ENCODE data around the gene SCN2B.

SCN2B gene

GRCh38 chr11:118176778-118177134 lies 317 bp upstream of the SCN2B start:
- no peaks in the 10 kb centered on the region for H4K20me1 ChIP-seq (ENCODE audit: insufficient read depth)
- H3K4me2 ChIP-seq: no peak overlapping the region
- no peak for TF ChIP-seq CTCF (conservative IDR thresholded peaks at IDR 0.05; ENCODE audit: low read depth, low read length)
- no peak overlapping the region for H2AFZ ChIP-seq (ENCODE audit: low read depth)
- no peak overlapping the region for H3K9ac ChIP-seq
- no peaks in the 10 kb centered on the region for H3K4me1 ChIP-seq (ENCODE audit: low read depth, poor library complexity, severe bottlenecking)
- no peaks in the 10 kb centered on the region for H3K36me3 ChIP-seq (ENCODE audit: insufficient read depth)
- H3K27me3 ChIP-seq (ENCODE audit: insufficient read depth, low read depth): no peaks in the 10 kb centered on the region
- H3K4me3 ChIP-seq (IDR thresholded peaks at IDR 0.05; ENCODE audit: insufficient read depth, low read depth, low read length): no peak overlapping the region
- H3K27ac ChIP-seq: no peak overlapping the region
- no peaks in the 10 kb centered on the region for H3K79me2 ChIP-seq (ENCODE audit: insufficient read depth, low read depth)

GRCh38 chr11:118175031-118175992 lies 1.1 kb downstream of the SCN2B start:
- no peak overlapping the region for H3K9ac ChIP-seq
- no peaks in the 10 kb centered on the region for H3K4me1 ChIP-seq (ENCODE audit: low read depth, poor library complexity, severe bottlenecking)
- no peaks in the 10 kb centered on the region for H4K20me1 ChIP-seq (ENCODE audit: insufficient read depth)
- H3K27ac ChIP-seq: no peak overlapping the region
- no peak overlapping the region for H3K4me3 ChIP-seq (IDR thresholded peaks at IDR 0.05; ENCODE audit: insufficient read depth, low read depth, low read length)
- no peaks in the 10 kb centered on the region for H3K79me2 ChIP-seq (ENCODE audit: insufficient read depth, low read depth)
- H3K36me3 ChIP-seq (ENCODE audit: insufficient read depth): no peaks in the 10 kb centered on the region
- H3K4me2 ChIP-seq: no peak overlapping the region
- no peak overlapping the region for H2AFZ ChIP-seq (ENCODE audit: low read depth)
- H3K27me3 ChIP-seq (ENCODE audit: insufficient read depth, low read depth): no peaks in the 10 kb centered on the region
- no peak for TF ChIP-seq CTCF (conservative IDR thresholded peaks at IDR 0.05; ENCODE audit: low read depth, low read length)

- Histone ChIP-seq H4K20me1 (ENCODE audit: insufficient read depth) (no peaks in the 10 kb centered on the region), H3K79me2 (ENCODE audit: insufficient read depth, low read depth) (no peaks in the 10 kb centered on the region), H3K27ac (no peak overlapping the region), H2AFZ (ENCODE audit: low read depth) (no peak overlapping the region), H3K4me1 (ENCODE audit: low read depth, poor library complexity, severe bottlenecking) (no peaks in the 10 kb centered on the region), H3K27me3 (ENCODE audit: insufficient read depth, low read depth) (no peaks in the 10 kb centered on the region; the same call in 1 of the 2 replicates), H3K4me3 (IDR thresholded peaks at IDR 0.05; ENCODE audit: insufficient read depth, low read depth, low read length) (no peak overlapping the region), H3K4me2 (no peak overlapping the region), H3K9ac (no peak overlapping the region), H3K36me3 (ENCODE audit: insufficient read depth) (no peaks in the 10 kb centered on the region)
- TF ChIP-seq CTCF (conservative IDR thresholded peaks at IDR 0.05; ENCODE audit: low read depth, low read length): no peak
These were observed 2.4 kb downstream of the SCN2B start for GRCh38 chr11:118174006-118174567.

- no peak overlapping the region for H3K4me2 ChIP-seq
- no peak overlapping the region for H2AFZ ChIP-seq (ENCODE audit: low read depth)
These were observed 4.1 kb downstream of the SCN2B start for GRCh38 chr11:118172356-118172755.

More at GRCh38 chr11:118172356-118172755, 4.1 kb downstream of the SCN2B start:
- Histone ChIP-seq H3K4me1 (ENCODE audit: low read depth, poor library complexity, severe bottlenecking) (no peaks in the 10 kb centered on the region), H4K20me1 (ENCODE audit: insufficient read depth) (no peaks in the 10 kb centered on the region), H3K9ac (no peak overlapping the region), H3K79me2 (ENCODE audit: insufficient read depth, low read depth) (no peaks in the 10 kb centered on the region), H3K36me3 (ENCODE audit: insufficient read depth) (no peaks in the 10 kb centered on the region), H3K4me3 (IDR thresholded peaks at IDR 0.05; ENCODE audit: insufficient read depth, low read depth, low read length) (no peak overlapping the region), H3K27me3 (ENCODE audit: insufficient read depth, low read depth) (no peaks in the 10 kb centered on the region; the same call in 1 of the 2 replicates), H3K27ac (no peak overlapping the region)
- TF ChIP-seq CTCF (conservative IDR thresholded peaks at IDR 0.05; ENCODE audit: low read depth, low read length): no peak
